PC-9 (cell line): Measurements from ENCODE around the gene MRPL19. TPM values are rescaled to one million over a fixed set of nuclear protein-coding genes. Genes with fewer than 3 reads are reported as not detected.

Experiments
- BruUV-seq: library from RNA; stranded (reverse); fragments of 400-500 nt; replicated peaks from 2 replicates; lab custom pipeline; 2021; lab: Mats Ljungman, UMichigan
- CTCF ChIA-PET: fragments of 300-600 bp; sonication (Branson Sonifier 250); formaldehyde crosslinking; loops from one replicate; lab custom pipeline; 2022; ENCODE audit warnings: antibody characterized with exemption; lab: Charles Lee
- POLR2A ChIA-PET: fragments of 300-600 bp; sonication (Branson Sonifier 250); formaldehyde crosslinking; loops from one replicate; lab custom pipeline; 2022; ENCODE audit warnings: antibody characterized with exemption; ENCODE audit not compliant: unreplicated experiment; lab: Charles Lee
- DNase-seq, 2 experiments: peaks; one replicate each; pipeline versions ENCODE4 v3.0.0 to v3.0.0-alpha.2; 2015 to 2022; ENCODE audit warnings: mixed read lengths in 1 of 2
- H2AFZ ChIP-seq: fragments of 200-600 bp; sonication (generic); 2 replicates; pipeline ENCODE4 v1.8.1; 2017; ENCODE audit warnings: antibody characterized with exemption
- H3F3A ChIP-seq: fragments of 200-600 bp; sonication (generic); 2 replicates; pipeline ENCODE4 v1.8.1; 2017; ENCODE audit warnings: antibody characterized with exemption, mild to moderate bottlenecking, low read depth; ENCODE audit not compliant: insufficient read depth
- H3K27ac ChIP-seq: fragments of 200-600 bp; sonication (generic); 2 replicates; pipeline ENCODE4 v1.6.1; 2016; ENCODE audit warnings: mixed run types
- H3K27me3 ChIP-seq: fragments of 200-600 bp; sonication (generic); 2 replicates; pipeline ENCODE4 v1.6.1; 2016; ENCODE audit warnings: low read depth, mixed run types; ENCODE audit not compliant: insufficient read depth
- H3K36me3 ChIP-seq: fragments of 200-600 bp; sonication (generic); 2 replicates; pipeline ENCODE4 v1.6.1; 2016; ENCODE audit warnings: low read depth, mixed run types
- H3K4me1 ChIP-seq: fragments of 200-600 bp; sonication (generic); replicated peaks from 2 replicates; pipeline ENCODE4 v1.6.1; 2016; ENCODE audit warnings: mixed run types; ENCODE audit not compliant: insufficient read depth
- H3K4me2 ChIP-seq: fragments of 200-600 bp; sonication (generic); 2 replicates; pipeline ENCODE4 v1.6.1; 2017; ENCODE audit warnings: mixed run types
- H3K4me3 ChIP-seq: fragments of 200-600 bp; sonication (generic); 2 replicates; pipeline ENCODE4 v1.6.1; 2016; ENCODE audit warnings: mixed run types
- H3K79me2 ChIP-seq: fragments of 200-600 bp; sonication (generic); 2 replicates; pipeline ENCODE4 v1.6.1; 2017; ENCODE audit warnings: low read depth, mixed run types
- H3K9me2 ChIP-seq: fragments of 200-600 bp; sonication (generic); 2 replicates; pipeline ENCODE4 v1.8.1; 2017; ENCODE audit warnings: mild to moderate bottlenecking; ENCODE audit not compliant: insufficient read depth
- H3K9me3 ChIP-seq: fragments of 200-600 bp; sonication (generic); 2 replicates; pipeline ENCODE4 v1.8.1; 2016; ENCODE audit warnings: low read depth; ENCODE audit not compliant: insufficient read depth
- H4K20me1 ChIP-seq: fragments of 200-600 bp; sonication (generic); 2 replicates; pipeline ENCODE4 v1.8.1; 2017; ENCODE audit not compliant: insufficient read depth
- CTCF ChIP-seq: fragments of 200-600 bp; sonication (generic); conservative IDR thresholded peaks from 2 replicates; pipeline ENCODE4 v1.6.1; 2017; ENCODE audit warnings: mixed run types, antibody characterized with exemption, mild to moderate bottlenecking, moderate library complexity
- EZH2 ChIP-seq: fragments of 200-600 bp; sonication (generic); IDR thresholded peaks from 2 replicates; pipeline ENCODE4 v1.8.0; 2017; ENCODE audit warnings: antibody characterized with exemption, low read depth
- intact Hi-C: fragments of 100-400 bp; cut with micrococcal nuclease; formaldehyde crosslinking; loops from one replicate; pipeline ENCODE4 v1.10.0; 2022; ENCODE audit not compliant: unreplicated experiment
- total RNA-seq: library from RNA; stranded (reverse); gene quantifications from 2 replicates; pipeline ENCODE4 v1.2.3, GENCODE V29; 2021

Gene MRPL19
- total RNA-seq, 1 experiment from 2014 or later: 46.5 TPM

DNA sequence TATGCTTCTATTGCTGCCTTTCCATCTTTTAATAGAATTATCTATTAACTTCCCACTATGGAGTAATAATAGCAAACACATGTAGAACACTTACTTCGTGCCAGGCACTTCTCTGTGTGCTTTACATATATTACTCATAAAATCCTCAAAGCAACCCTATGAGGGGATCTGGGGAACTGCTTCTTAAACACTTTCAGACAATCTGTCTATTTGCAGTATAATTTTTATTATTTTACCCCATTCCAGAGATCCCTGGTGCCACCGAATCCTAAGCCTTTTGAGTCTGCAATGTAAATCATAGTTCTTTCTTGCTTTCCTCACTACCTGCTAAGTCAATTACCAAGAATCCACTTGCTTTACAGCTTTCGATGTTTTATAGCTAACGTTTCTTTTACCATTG lies 89.7 kb downstream of the MRPL19 start:
- Histone ChIP-seq H3K4me1 (no peaks in the 10 kb centered on the region), H3K4me3 (no peak overlapping the region), H3K27me3 (peaks cover 58% of the 10 kb centered on the region), H2AFZ (no peak overlapping the region), H3K27ac (no peak overlapping the region), H3K4me2 (no peak overlapping the region), H3K36me3 (no peaks in the 10 kb centered on the region), H3K79me2 (no peaks in the 10 kb centered on the region), H4K20me1 (no peaks in the 10 kb centered on the region), H3K9me3 (no peaks in the 10 kb centered on the region), H3F3A (no peaks in the 10 kb centered on the region), H3K9me2 (no peaks in the 10 kb centered on the region)
- TF ChIP-seq CTCF (no peak), EZH2 (no peak)
- intact Hi-C loops: no loop called here
- POLR2A ChIA-PET: no interaction called here
- CTCF ChIA-PET: no interaction called here
- no TSS peak for BruUV-seq
- no peak for DNase-seq

DNA sequence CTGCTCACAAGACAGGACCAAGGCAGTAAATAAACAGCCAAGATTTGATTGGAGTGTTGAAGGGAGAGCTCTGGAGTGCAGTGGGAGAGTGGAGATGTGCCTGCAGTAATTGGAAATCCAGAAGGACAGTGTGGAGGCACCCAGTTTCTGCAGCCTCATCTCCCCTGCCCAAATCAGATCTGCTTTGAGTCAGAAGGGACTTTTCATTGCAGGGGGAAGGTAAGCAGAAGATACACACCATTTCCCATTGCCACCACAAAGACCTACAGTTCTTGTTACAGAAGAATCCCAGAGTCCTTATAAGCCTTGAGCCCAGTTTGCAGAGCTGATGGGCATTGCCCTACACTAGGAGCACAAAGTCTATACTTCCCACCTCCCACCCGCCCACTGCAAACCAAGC lies 91.4 kb downstream of the MRPL19 start:
- Histone ChIP-seq H3K4me2 (no peak overlapping the region), H3K4me3 (no peak overlapping the region), H3K4me1 (no peaks in the 10 kb centered on the region), H3K79me2 (no peaks in the 10 kb centered on the region), H3F3A (no peaks in the 10 kb centered on the region), H2AFZ (no peak overlapping the region; the same call in 1 of the 2 replicates), H3K27me3 (peaks cover 48% of the 10 kb centered on the region), H3K9me3 (no peaks in the 10 kb centered on the region), H4K20me1 (no peaks in the 10 kb centered on the region), H3K9me2 (no peaks in the 10 kb centered on the region), H3K36me3 (no peaks in the 10 kb centered on the region), H3K27ac (no peak overlapping the region)
- DNase-seq: no peak
- POLR2A ChIA-PET: no interaction called here
- CTCF ChIA-PET: no interaction called here
- intact Hi-C loops: no loop called here
- no TSS peak for BruUV-seq
- no peak for TF ChIP-seq EZH2
- TF ChIP-seq CTCF: no peak

Other genes with a start within 250 kb of the MRPL19 start
- gene EVA1A, start 85.8 kb upstream of the MRPL19 start, total RNA-seq: 10.8 and 18.2 TPM in 2 replicates
- gene GCFC2, start 64.1 kb downstream of the MRPL19 start, total RNA-seq: 15.7 and 20.0 TPM in 2 replicates